HCT116 (cell line): ENCODE measurements around the gene DOCK3. TPM values are rescaled to one million over a fixed set of nuclear protein-coding genes. Genes with fewer than 3 reads are reported as not detected.

Experiments used
- ATAC-seq: fragments of 200-7000 bp; cut with Tn5 transposase; 2 replicates; pipeline ENCODE4 v1.9.1; 2020; ENCODE audit warnings: mild to moderate bottlenecking, moderate library complexity
- BruUV-seq: library from RNA; stranded (reverse); fragments of 400-500 nt; replicated peaks from 2 replicates; lab custom pipeline; 2021; lab: Mats Ljungman, UMichigan
- CTCF ChIA-PET: fragments of 300-600 bp; sonication (Branson Sonifier 250); formaldehyde crosslinking; loops from one replicate; lab custom pipeline; 2021; ENCODE audit warnings: antibody characterized with exemption; lab: Charles Lee
- POLR2A ChIA-PET: fragments of 300-600, 350-600 bp; sonication (Branson Sonifier 250); formaldehyde crosslinking; loops from one replicate; lab custom pipeline; 2021; ENCODE audit warnings: antibody characterized with exemption; lab: Charles Lee
- RAD21 ChIA-PET, 2 experiments: fragments of 300-600 bp; sonication (Branson Sonifier 250); formaldehyde crosslinking; loops; one replicate each; lab custom pipeline; 2023; ENCODE audit warnings: low total read pairs in 2 of 2; ENCODE audit not compliant: uncharacterized antibody in 2 of 2, unreplicated experiment in 2 of 2, low non-redundant PET in 1 of 2; lab: Charles Lee
- DNase-seq: peaks from one replicate; pipeline ENCODE4 v3.0.0-alpha.2; 2010; ENCODE audit warnings: low read depth, low spot score
- H2AFZ ChIP-seq: fragments of 200-600 bp; shearing (Covaris generic), sonication (generic); 2 replicates; pipeline ENCODE4 v1.6.1; 2017; ENCODE audit warnings: low read depth, mixed run types, mixed read lengths, antibody characterized with exemption, low read length; ENCODE audit not compliant: poor library complexity, severe bottlenecking
- H3K27ac ChIP-seq: 2 replicates; pipeline ENCODE4 v1.5.1; 2012; ENCODE audit warnings: low read depth, low read length
- H3K27me3 ChIP-seq: fragments of 200-600 bp; sonication (generic); 2 replicates; pipeline ENCODE4 v1.6.1; 2016; ENCODE audit warnings: mixed run types, low read length, mixed read lengths; ENCODE audit not compliant: insufficient read depth
- H3K36me3 ChIP-seq, 2 experiments: fragments of 200-500 bp in 1 of 2; fragments of 200-600 bp in 1 of 2; sonication (Bioruptor generic) in 1 of 2; sonication (generic) in 1 of 2; 2 replicates each; pipeline versions ENCODE4 v1.5.1 to v1.6.1; 2014 to 2016; ENCODE audit warnings: low read length in 2 of 2, inconsistent platforms in 1 of 2, mixed read lengths in 1 of 2, mixed run types in 1 of 2; ENCODE audit not compliant: insufficient read depth in 2 of 2, control insufficient read depth in 1 of 2
- H3K4me1 ChIP-seq, 2 experiments: fragments of 200-600 bp in 1 of 2; sonication (generic) in 1 of 2; 2 replicates each; pipeline versions ENCODE4 v1.5.1 to v1.6.1; 2012 to 2017; ENCODE audit warnings: low read length in 2 of 2, inconsistent platforms in 1 of 2, mild to moderate bottlenecking in 1 of 2, mixed read lengths in 1 of 2, mixed run types in 1 of 2, moderate library complexity in 1 of 2; ENCODE audit not compliant: insufficient read depth in 2 of 2, control insufficient read depth in 1 of 2
- H3K4me2 ChIP-seq: fragments of 200-600 bp; sonication (generic); 2 replicates; pipeline ENCODE4 v1.6.1; 2017; ENCODE audit warnings: mixed run types, low read length, mixed read lengths
- H3K4me3 ChIP-seq, 2 experiments: fragments of 200-600 bp in 1 of 2; sonication (generic) in 1 of 2; replicated peaks in 1 of 2; 2 replicates each; pipeline ENCODE4 v1.5.1; 2011 to 2016; ENCODE audit warnings: low read length in 2 of 2, control low read depth in 1 of 2, low read depth in 1 of 2, mild to moderate bottlenecking in 1 of 2, mixed read lengths in 1 of 2, mixed run types in 1 of 2
- H3K79me2 ChIP-seq: fragments of 200-600 bp; sonication (generic); 2 replicates; pipeline ENCODE4 v1.6.1; 2017; ENCODE audit warnings: mild to moderate bottlenecking, mixed run types, low read length, moderate library complexity, mixed read lengths; ENCODE audit not compliant: insufficient read depth
- H3K9ac ChIP-seq: fragments of 200-600 bp; sonication (generic); 2 replicates; pipeline ENCODE4 v1.6.1; 2016; ENCODE audit warnings: low read length, mixed read lengths
- H3K9me2 ChIP-seq: fragments of 200-600 bp; sonication (generic), shearing (Covaris generic); 2 replicates; pipeline ENCODE4 v1.6.1; 2017; ENCODE audit warnings: mixed run types, mild to moderate bottlenecking, moderate library complexity; ENCODE audit not compliant: insufficient read depth
- H3K9me3 ChIP-seq, 2 experiments: fragments of 200-500 bp in 1 of 2; fragments of 200-600 bp in 1 of 2; sonication (Bioruptor generic) in 1 of 2; sonication (generic) in 1 of 2; 2 replicates each; pipeline ENCODE4 v1.6.1; 2014 to 2017; ENCODE audit warnings: low read length in 2 of 2, mixed read lengths in 2 of 2, inconsistent platforms in 1 of 2, low read depth in 1 of 2, mild to moderate bottlenecking in 1 of 2, mixed run types in 1 of 2, moderate library complexity in 1 of 2; ENCODE audit not compliant: control insufficient read depth in 1 of 2, insufficient read depth in 1 of 2
- H4K20me1 ChIP-seq: fragments of 200-600 bp; sonication (generic), shearing (Covaris generic); 2 replicates; pipeline ENCODE4 v1.6.1; 2017; ENCODE audit warnings: mixed run types, mild to moderate bottlenecking, moderate library complexity; ENCODE audit not compliant: insufficient read depth
- ATF3 ChIP-seq: IDR thresholded peaks from 2 replicates; pipeline ENCODE4 v1.6.1; 2012
- CEBPB ChIP-seq: IDR thresholded peaks from 2 replicates; pipeline ENCODE4 v1.6.1; 2012; ENCODE audit warnings: low read depth
- EGR1 ChIP-seq: IDR thresholded peaks from 2 replicates; pipeline ENCODE4 v1.6.1; 2012; ENCODE audit warnings: low read depth
- ELF1 ChIP-seq: IDR thresholded peaks from 2 replicates; pipeline ENCODE4 v1.6.1; 2012; ENCODE audit warnings: low read depth, borderline replicate concordance
- EZH2phosphoT487 ChIP-seq: fragments of 200-600 bp; IDR thresholded peaks from 2 replicates; pipeline ENCODE4 v1.6.1; 2018; ENCODE audit warnings: antibody characterized with exemption, borderline replicate concordance
- FOSL1 ChIP-seq: IDR thresholded peaks from 2 replicates; pipeline ENCODE4 v1.6.1; 2012; ENCODE audit warnings: low read depth
- JUND ChIP-seq: IDR thresholded peaks from 2 replicates; pipeline ENCODE4 v1.6.1; 2012
- POLR2AphosphoS5 ChIP-seq: IDR thresholded peaks from 2 replicates; pipeline ENCODE4 v1.6.1; 2011; ENCODE audit warnings: mild to moderate bottlenecking, low read depth, low read length, moderate library complexity
- RAD21 ChIP-seq: IDR thresholded peaks from 2 replicates; pipeline ENCODE4 v1.6.1; 2012; ENCODE audit warnings: low read depth, mild to moderate bottlenecking
- SIN3A ChIP-seq: IDR thresholded peaks from 2 replicates; pipeline ENCODE4 v1.6.1; 2012; ENCODE audit warnings: low read depth
- SP1 ChIP-seq: IDR thresholded peaks from 2 replicates; pipeline ENCODE4 v1.6.1; 2012; ENCODE audit warnings: low read depth
- SRF ChIP-seq: IDR thresholded peaks from 2 replicates; pipeline ENCODE4 v1.6.1; 2012; ENCODE audit warnings: low read depth
- TCF7L2 ChIP-seq: IDR thresholded peaks from 2 replicates; pipeline ENCODE4 v1.7.0; 2011; ENCODE audit warnings: borderline replicate concordance, inconsistent platforms; ENCODE audit not compliant: insufficient read depth, insufficient read length; ENCODE audit errors: extremely low read depth
- YY1 ChIP-seq: IDR thresholded peaks from 2 replicates; pipeline ENCODE4 v1.6.1; 2011; ENCODE audit warnings: low read length, low read depth, moderate library complexity, mild to moderate bottlenecking; ENCODE audit not compliant: insufficient replicate concordance; ENCODE audit errors: extremely low read depth
- ZFX ChIP-seq: fragments of 450-650 bp; IDR thresholded peaks from 2 replicates; pipeline ENCODE4 v1.6.1; 2017
- ZNF274 ChIP-seq: fragments of 200-500 bp; sonication (Bioruptor generic); IDR thresholded peaks from 2 replicates; pipeline ENCODE4 v1.6.1; 2014; ENCODE audit warnings: mild to moderate bottlenecking, low read depth, low read length, inconsistent platforms
- intact Hi-C: fragments of 100-400 bp; cut with micrococcal nuclease; formaldehyde crosslinking; loops from 2 replicates; pipeline ENCODE4 v1.10.0; 2022
- total RNA-seq: library from RNA; stranded (reverse); gene quantifications from one replicate; pipeline ENCODE4 v1.2.1, GENCODE V29; 2021; ENCODE audit not compliant: unreplicated experiment
- TF ChIP-seq, protein P1 (sequence below), 3 experiments: fragments of 200-600 bp in 1 of 3; sonication (generic) in 1 of 3; IDR thresholded peaks in 2 of 3; conservative IDR thresholded peaks in 1 of 3; 2 replicates each; pipeline ENCODE4 v1.5.1; 2012 to 2017; ENCODE audit warnings: low read depth in 2 of 3, low read length in 2 of 3, antibody characterized with exemption in 1 of 3, borderline replicate concordance in 1 of 3, control low read depth in 1 of 3, mild to moderate bottlenecking in 1 of 3, mixed read lengths in 1 of 3, mixed run types in 1 of 3, moderate library complexity in 1 of 3; ENCODE audit not compliant: insufficient read depth in 1 of 3
- TF ChIP-seq, protein P2 (sequence below): IDR thresholded peaks from 2 replicates; pipeline ENCODE4 v1.6.1; 2012

Gene DOCK3
- total RNA-seq, 1 experiment from 2014 or later: 4.2 TPM

- Histone ChIP-seq H3K4me1 (no peaks in the 10 kb centered on the region), H3K27ac (no peak overlapping the region), H3K27me3 (no peaks in the 10 kb centered on the region), H3K4me2 (no peak overlapping the region), H3K9ac (no peak overlapping the region), H3K9me3 (no peaks in the 10 kb centered on the region), H3K79me2 (no peaks in the 10 kb centered on the region), H2AFZ (no peak overlapping the region), H3K9me2 (no peaks in the 10 kb centered on the region), H4K20me1 (no peaks in the 10 kb centered on the region), H3K4me3 (no peak overlapping the region), H3K36me3 (no peaks in the 10 kb centered on the region)
- RAD21 ChIA-PET: interaction anchor here (1.0 to 2.2 kb wide), 3 partner anchors 211 to 272 kb away, joined by 4 to 7 read pairs (median 6); no protein-coding TSS in a partner anchor
- no peak for DNase-seq
- no TSS peak for BruUV-seq
- TF ChIP-seq CEBPB (no peak), ZFX (no peak), JUND (no peak), SIN3A (no peak), TCF7L2 (no peak)
- TF ChIP-seq, protein P1, sequence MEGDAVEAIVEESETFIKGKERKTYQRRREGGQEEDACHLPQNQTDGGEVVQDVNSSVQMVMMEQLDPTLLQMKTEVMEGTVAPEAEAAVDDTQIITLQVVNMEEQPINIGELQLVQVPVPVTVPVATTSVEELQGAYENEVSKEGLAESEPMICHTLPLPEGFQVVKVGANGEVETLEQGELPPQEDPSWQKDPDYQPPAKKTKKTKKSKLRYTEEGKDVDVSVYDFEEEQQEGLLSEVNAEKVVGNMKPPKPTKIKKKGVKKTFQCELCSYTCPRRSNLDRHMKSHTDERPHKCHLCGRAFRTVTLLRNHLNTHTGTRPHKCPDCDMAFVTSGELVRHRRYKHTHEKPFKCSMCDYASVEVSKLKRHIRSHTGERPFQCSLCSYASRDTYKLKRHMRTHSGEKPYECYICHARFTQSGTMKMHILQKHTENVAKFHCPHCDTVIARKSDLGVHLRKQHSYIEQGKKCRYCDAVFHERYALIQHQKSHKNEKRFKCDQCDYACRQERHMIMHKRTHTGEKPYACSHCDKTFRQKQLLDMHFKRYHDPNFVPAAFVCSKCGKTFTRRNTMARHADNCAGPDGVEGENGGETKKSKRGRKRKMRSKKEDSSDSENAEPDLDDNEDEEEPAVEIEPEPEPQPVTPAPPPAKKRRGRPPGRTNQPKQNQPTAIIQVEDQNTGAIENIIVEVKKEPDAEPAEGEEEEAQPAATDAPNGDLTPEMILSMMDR (IDR thresholded peaks at IDR 0.05 in 2 of 3, conservative IDR thresholded peaks at IDR 0.05 in 1 of 3; ENCODE audit: borderline replicate concordance in 1 of 3, insufficient read depth in 1 of 3, low read depth in 2 of 3, low read length in 2 of 3): no peak
- intact Hi-C loops: loop anchor here (1.0 to 2.0 kb wide), 2 partner anchors 272 to 484 kb away; partner anchors contain the start of gene MAPKAPK3
- ATAC-seq: no peak
- CTCF ChIA-PET: interaction anchor here (0.6 to 2.9 kb wide), 19 partner anchors 9 to 484 kb away, joined by 3 to 46 read pairs (median 4); partner anchors contain the start of genes MANF and MAPKAPK3
- POLR2A ChIA-PET: no interaction called here
Observed at GRCh38 chr3:51100536-51100851, 425.8 kb downstream of the DOCK3 start.

DNA sequence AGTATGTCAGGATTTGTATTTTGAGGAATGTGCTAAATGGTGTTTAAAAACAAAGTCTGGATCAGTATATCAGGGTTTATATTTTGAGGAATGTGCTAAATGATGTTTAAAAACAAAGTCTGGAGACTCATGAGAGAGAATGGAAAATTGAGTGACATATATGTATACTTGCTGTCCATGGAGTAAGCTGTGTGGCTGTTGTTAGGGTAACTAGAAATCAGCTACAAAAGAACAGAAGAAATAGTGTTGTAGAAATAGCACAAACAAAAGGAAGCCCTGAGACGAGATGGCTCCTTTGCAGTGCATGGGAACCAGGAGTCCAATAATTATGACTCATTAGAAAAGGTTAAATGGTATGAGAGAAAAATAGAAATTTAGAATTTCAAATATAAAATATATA lies 427.7 kb downstream of the DOCK3 start:
- no peaks in the 10 kb centered on the region for H3K9me3 ChIP-seq
- POLR2A ChIA-PET: interaction anchor here (1.1 kb wide), 1 partner anchor 60 kb away, joined by 3 read pairs; no protein-coding TSS in a partner anchor
- no peak overlapping the region for H2AFZ ChIP-seq
- no peak for DNase-seq
- RAD21 ChIA-PET: no interaction called here
- no peaks in the 10 kb centered on the region for H3K36me3 ChIP-seq
- H3K4me3 ChIP-seq: no peak overlapping the region
- no TSS peak for BruUV-seq
- intact Hi-C loops: no loop called here
- CTCF ChIA-PET: interaction anchor here (0.9 to 1.5 kb wide), 2 partner anchors 270 kb away, joined by 4 read pairs; no protein-coding TSS in a partner anchor
- no peak overlapping the region for H3K27ac ChIP-seq
- H3K9ac ChIP-seq: no peak overlapping the region
- H3K27me3 ChIP-seq: no peaks in the 10 kb centered on the region
- no peaks in the 10 kb centered on the region for H4K20me1 ChIP-seq
- no peaks in the 10 kb centered on the region for H3K79me2 ChIP-seq
- H3K9me2 ChIP-seq: no peaks in the 10 kb centered on the region
- no peak for ATAC-seq
- no peaks in the 10 kb centered on the region for H3K4me1 ChIP-seq
- no peak overlapping the region for H3K4me2 ChIP-seq
- TF ChIP-seq POLR2AphosphoS5 (no peak), JUND (no peak), EGR1 (no peak), SP1 (no peak), EZH2phosphoT487 (no peak), YY1 (no peak), FOSL1 (no peak), TCF7L2 (no peak), SIN3A (no peak), RAD21 (no peak), ZNF274 (no peak), CEBPB (no peak), ATF3 (no peak), ELF1 (no peak), SRF (no peak)
- TF ChIP-seq, protein P2, sequence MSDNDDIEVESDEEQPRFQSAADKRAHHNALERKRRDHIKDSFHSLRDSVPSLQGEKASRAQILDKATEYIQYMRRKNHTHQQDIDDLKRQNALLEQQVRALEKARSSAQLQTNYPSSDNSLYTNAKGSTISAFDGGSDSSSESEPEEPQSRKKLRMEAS: no peak
